Frontal cortex (tissue), 4 donors: ENCODE data around the gene AKAP6. TPM values are rescaled to one million over a fixed set of nuclear protein-coding genes. Genes with fewer than 3 reads are reported as not detected.

Source experiments
- DNase-seq, 2 donors: peaks; one replicate each; pipeline ENCODE4 v3.0.0; 2012; ENCODE audit warnings: low spot score in 2 of 2
- FAIRE-seq: peaks from 2 replicates; lab custom pipeline; 2012; peaks lifted over from hg19 to GRCh38; lab: Jason Lieb, UNC
- total RNA-seq: library from RNA; depleted of rRNA; stranded (reverse); fragments of >200 nt; gene quantifications from one replicate; pipeline ENCODE4 v1.2.3, GENCODE V29; 2014
- donor health status: control.
- donor health status: control.
- donor health status: control.

Gene AKAP6
- total RNA-seq, 1 donor from 2014 or later, result 102 TPM

GRCh38 chr14:32595497-32595896 is 266.4 kb downstream of the AKAP6 start:
- DNase-seq (no peak), FAIRE-seq (no peak)

GRCh38 chr14:32596390-32596789 is 267.3 kb downstream of the AKAP6 start:
- no peak for FAIRE-seq
- no peak for DNase-seq

GRCh38 chr14:32597771-32598170 is 268.7 kb downstream of the AKAP6 start:
- FAIRE-seq (no peak), DNase-seq (no peak)

- DNase-seq (no peak), FAIRE-seq (no peak)
These were observed 272.0 kb downstream of the AKAP6 start for GRCh38 chr14:32601069-32601468.

GRCh38 chr14:32601906-32602305 is 272.8 kb downstream of the AKAP6 start:
- FAIRE-seq (no peak), DNase-seq (no peak)

DNA sequence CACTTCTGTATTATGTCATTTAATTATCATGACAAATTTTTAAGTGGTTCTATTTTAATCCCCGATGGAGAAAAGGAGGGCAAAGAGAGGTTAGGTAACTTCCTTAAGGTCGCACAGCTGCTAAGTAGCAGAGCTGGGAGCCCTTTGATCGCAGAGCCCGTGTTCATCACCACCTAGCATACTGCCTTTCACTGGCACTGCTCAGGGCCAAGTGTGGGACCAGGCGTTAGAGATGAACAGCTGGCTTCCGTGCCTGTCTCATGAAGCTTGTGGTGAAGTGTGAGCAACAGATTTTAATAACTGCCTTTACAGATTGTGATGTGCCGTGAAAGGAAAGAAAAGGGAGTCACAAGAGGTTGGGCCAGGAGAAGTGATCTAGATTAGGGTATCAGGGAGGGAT is 273.6 kb downstream of the AKAP6 start:
- DNase-seq, result no peak
- no peak for FAIRE-seq

DNA sequence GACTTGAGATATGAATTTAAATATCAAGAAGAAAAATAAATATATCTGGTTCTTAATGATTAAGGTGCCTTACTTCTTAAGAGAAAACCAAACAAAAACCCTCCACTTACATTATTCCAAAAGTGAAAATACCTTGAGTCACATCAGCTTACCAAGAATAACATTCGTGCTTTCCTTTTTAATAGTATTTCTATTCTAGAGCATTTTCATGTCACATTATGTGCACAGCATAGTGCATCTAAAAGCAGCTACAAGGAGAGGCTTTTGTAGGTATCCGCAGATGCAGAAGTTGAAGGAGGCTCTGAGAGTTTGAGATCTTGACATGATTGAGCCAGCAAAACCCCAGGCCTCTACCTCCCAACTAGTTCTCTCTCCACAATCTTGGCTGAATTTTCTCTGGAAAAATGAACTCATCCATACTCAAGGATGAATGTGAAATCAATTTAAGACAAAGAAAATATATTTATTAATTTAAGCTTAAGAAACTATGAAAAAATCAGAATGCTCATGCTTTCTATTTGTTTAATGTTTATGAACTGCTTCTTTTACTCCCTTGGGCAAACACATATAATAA is 275.0 kb downstream of the AKAP6 start:
- FAIRE-seq (no peak), DNase-seq (no peak)

DNA sequence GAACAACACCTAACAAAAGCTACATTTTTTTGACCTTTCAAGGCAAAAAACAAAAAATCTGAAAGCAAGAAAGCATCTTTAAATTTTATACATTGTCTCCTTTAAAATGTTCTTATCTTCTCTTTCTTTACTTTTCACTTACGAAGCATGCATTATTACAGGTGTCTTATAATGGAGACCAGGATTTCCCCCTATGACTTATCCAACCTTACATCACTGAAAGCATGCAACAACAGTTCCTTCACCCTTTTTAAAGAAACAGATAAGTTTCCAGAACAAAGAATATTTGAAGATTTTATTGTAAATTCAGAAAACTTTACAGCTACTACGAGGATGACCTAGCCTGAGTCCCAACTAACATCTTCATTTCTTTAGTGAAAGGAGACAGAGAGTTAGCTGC is 277.2 kb downstream of the AKAP6 start:
- DNase-seq (no peak), FAIRE-seq (no peak)

GRCh38 chr14:32607399-32607798 is 278.3 kb downstream of the AKAP6 start:
- DNase-seq (no peak), FAIRE-seq (no peak)

DNA sequence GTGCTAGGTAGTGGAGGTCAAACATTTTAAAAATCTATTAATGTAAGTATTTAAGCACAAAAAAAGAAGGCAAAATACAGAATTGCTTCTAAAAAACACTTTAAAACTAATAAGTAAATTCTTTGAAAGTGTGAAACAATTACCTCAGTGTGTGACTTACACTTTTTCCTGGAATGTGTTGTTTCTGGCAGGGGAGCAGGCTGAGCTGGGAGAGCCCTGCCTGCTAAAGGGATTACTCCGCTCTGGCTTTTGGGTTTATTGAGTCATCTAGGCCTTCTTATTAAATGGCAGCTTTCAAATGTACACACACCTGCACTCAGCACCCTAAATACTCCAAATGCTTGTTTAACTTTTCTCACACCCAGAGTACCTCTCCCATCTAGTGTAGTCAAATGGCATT is 279.8 kb downstream of the AKAP6 start:
- DNase-seq, result no peak
- FAIRE-seq, result no peak

GRCh38 chr14:32609388-32609787 is 280.3 kb downstream of the AKAP6 start:
- FAIRE-seq, result no peak
- DNase-seq, result no peak

DNA sequence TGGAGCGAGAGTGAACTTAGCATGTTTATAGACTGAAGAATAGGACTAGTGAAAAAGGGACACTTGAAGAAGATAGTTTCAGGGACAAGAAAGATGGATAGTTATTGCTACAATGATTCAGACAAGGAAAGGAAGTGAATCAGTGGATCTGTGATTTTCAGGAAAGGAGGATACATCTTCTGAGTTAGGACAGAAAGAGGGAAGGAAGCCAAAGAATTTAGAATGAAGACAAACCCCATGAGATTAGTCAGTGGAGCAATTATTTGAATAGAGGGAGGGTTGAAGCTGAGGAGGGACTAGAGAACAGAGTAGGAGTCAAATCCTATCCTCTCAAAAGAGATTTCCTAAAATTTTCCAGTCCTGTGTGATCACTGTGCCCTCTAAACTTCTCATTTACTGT is 282.7 kb downstream of the AKAP6 start:
- FAIRE-seq, result no peak

GRCh38 chr14:32618991-32619390 is 289.9 kb downstream of the AKAP6 start:
- FAIRE-seq (no peak), DNase-seq (no peak)

More for the DNA sequence above, 282.7 kb downstream of the AKAP6 start:
- no peak for DNase-seq

GRCh38 chr14:32620303-32620702 is 291.2 kb downstream of the AKAP6 start:
- DNase-seq, result no peak
- no peak for FAIRE-seq

DNA sequence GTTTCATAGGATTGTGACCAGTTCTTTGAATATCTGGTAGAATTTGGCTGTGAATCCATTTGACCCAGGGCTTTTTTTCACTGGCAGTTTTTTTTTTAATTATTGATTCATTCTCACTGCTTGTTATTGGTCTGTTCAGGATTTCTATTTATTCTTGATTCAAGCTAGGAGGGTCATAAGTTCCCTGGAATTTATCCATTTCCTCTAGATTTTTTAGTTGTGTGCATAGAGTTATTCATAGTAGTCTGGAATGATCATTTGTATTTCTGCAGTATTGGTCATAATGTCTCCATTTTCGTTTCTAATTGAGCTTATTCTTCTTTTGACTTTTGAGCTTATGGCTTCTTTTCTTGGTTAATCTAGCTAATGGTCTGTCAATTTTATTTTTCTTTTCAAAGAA is 291.6 kb downstream of the AKAP6 start:
- no peak for FAIRE-seq
- no peak for DNase-seq

- DNase-seq (no peak), FAIRE-seq (no peak)
These were observed 292.5 kb downstream of the AKAP6 start for GRCh38 chr14:32621585-32621984.

DNA sequence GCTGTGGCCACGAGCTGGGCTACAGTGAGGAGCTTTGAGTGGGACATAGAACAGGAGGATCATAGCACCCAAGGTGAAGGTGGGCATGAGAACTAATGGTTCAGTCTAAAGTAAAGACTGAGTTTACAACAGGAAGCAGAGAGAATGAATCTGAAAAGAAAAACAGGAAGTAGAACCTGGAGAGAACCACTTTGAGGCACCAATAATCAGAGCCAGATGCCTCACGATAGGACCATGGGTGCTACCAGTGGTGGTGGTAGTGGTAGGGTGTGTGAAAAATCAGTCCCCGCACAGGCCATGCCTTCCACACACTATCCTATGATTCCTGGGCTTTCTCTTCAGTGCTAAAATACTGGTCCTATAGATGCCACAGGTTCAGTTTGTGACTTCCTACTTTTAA is 293.6 kb downstream of the AKAP6 start:
- no peak for DNase-seq

GRCh38 chr14:32623300-32624093 is 294.4 kb downstream of the AKAP6 start:
- no peak for DNase-seq
- no peak for FAIRE-seq

More for the DNA sequence above, 293.6 kb downstream of the AKAP6 start:
- no peak for FAIRE-seq

GRCh38 chr14:32625211-32625610 is 296.1 kb downstream of the AKAP6 start:
- FAIRE-seq (no peak), DNase-seq (no peak)

DNA sequence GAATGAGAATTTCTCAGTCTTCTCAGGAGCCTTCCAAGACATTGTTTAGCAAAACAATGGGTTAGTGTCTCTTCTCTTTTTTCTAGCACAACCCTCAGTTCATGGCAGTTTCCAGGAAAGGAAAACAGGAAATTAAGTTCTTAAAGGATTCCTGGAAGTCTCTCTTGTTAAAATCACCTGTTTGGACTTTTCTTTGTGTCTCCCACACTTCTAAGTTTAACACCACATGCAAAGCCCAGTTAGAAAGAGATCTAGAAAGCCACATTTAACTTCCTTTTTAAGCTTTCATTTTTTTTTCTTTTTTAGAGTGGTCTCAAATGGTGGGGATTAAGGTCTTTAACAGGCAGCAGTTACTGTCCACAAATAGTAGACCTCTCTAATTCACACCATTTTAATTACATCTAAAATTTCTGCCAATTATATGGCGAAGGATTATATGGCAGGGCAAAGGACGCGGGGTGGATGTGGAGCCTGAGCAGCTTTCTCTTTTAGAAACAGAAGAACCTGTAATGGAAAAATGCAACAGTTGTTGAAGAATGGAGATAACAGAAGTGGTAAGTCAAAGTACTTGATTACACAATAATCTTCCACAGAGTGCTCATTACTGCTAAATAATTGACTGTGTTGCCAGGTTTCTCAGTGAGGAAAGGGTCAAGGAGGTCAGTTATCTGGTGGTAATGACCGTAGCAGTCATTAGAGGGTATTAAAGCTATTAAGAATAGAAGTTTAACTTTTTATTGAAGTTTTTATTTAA is 298.6 kb downstream of the AKAP6 start:
- no peak for FAIRE-seq
- no peak for DNase-seq

GRCh38 chr14:32629236-32629635 is 300.1 kb downstream of the AKAP6 start:
- DNase-seq (no peak), FAIRE-seq (no peak)
